ENCODE measurements around the gene ARMC3.
A peak's percentile ranks its signal among the peaks of the same experiment; 100 is the strongest.

ARMC3 gene

GRCh38 chr10:22954970-22955369 lies 27.1 kb downstream of the ARMC3 start:
- TF ChIP-seq CTCF (conservative IDR thresholded peaks at IDR 0.05; ENCODE audit: low read length) = no peak
- no peak for DNase-seq (ENCODE audit: low read depth)
- H3K4me3 ChIP-seq (ENCODE audit: low read length) = no peak overlapping the region

DNA sequence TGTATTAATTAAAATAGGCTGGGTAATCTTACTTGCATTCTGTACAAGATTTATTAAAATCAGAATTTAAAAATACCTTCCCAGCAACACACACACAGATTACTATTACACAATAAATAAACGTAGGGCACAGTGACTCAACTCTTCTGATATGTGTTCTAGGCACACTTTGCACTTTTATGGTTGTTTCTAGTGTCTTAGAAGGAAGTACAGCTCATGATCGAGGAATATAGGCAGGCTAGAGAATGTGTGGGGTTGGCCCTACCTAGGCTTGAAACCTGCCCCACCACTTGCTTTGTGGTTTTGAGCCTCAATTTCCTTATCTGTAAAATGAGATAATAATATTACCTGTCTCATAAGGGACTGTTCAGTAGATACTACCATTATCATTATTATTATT lies 30.5 kb downstream of the ARMC3 start:
- H3K4me3 ChIP-seq (ENCODE audit: low read length) = no peak overlapping the region
- DNase-seq (ENCODE audit: low read depth) = no peak
- no peak for TF ChIP-seq CTCF (conservative IDR thresholded peaks at IDR 0.05; ENCODE audit: low read length)

DNA sequence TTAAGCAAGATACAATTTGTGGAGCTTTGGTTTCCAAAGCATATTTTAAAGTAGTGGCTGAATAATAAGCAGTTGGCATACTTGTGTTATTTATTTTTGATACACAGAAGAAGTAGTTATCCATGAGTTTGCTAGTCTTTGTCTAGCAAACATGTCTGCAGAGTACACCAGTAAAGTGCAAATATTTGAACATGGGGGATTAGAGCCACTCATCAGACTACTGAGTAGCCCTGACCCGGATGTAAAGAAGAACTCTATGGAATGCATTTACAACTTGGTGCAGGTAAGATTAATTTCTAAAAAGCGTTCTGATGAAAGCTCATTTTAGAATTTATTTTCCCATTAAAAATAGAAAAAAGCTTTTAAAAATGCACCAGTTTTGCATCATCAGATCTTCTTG lies 31.4 kb downstream of the ARMC3 start:
- no peak for TF ChIP-seq CTCF (conservative IDR thresholded peaks at IDR 0.05; ENCODE audit: low read length)
- H3K4me3 ChIP-seq (ENCODE audit: low read length) = no peak overlapping the region
- DNase-seq (ENCODE audit: low read depth) = no peak

- no peak overlapping the region for H3K4me3 ChIP-seq (ENCODE audit: low read length)
- no peak for TF ChIP-seq CTCF (conservative IDR thresholded peaks at IDR 0.05; ENCODE audit: low read length)
- DNase-seq (ENCODE audit: low read depth) = no peak
These were observed 32.1 kb downstream of the ARMC3 start for GRCh38 chr10:22959950-22960349.

- H3K4me3 ChIP-seq (ENCODE audit: low read length) = no peak overlapping the region
- no peak for DNase-seq (ENCODE audit: low read depth)
- TF ChIP-seq CTCF (conservative IDR thresholded peaks at IDR 0.05; ENCODE audit: low read length) = no peak
These were observed 35.0 kb downstream of the ARMC3 start for GRCh38 chr10:22962817-22963216.

- no peak for DNase-seq (ENCODE audit: low read depth)
- no peak overlapping the region for H3K4me3 ChIP-seq (ENCODE audit: low read length)
- TF ChIP-seq CTCF (conservative IDR thresholded peaks at IDR 0.05; ENCODE audit: low read length) = no peak
These were observed 41.9 kb downstream of the ARMC3 start for GRCh38 chr10:22969704-22970103.

DNA sequence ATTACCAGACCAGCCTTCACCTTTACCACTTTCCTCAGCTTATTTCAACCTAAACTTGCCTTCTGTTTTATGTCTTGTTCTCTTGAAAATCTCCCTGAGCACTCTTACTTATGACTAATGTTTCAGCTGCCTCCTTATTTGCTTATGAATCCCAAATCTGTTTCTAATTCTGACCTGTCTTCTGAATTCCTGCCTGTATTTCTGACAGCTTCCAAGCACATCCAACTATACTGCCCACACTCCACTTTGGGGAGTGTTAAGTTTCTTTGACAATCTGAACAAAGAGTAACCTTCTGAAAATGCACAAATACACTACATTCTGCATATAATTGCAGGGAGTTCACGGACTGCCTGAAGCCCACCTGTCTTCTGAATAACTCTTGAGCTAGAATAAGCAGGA lies 48.7 kb downstream of the ARMC3 start:
- no peak for TF ChIP-seq CTCF (conservative IDR thresholded peaks at IDR 0.05; ENCODE audit: low read length)
- peak; percentile 20 for DNase-seq (ENCODE audit: low read depth)
- no peak overlapping the region for H3K4me3 ChIP-seq (ENCODE audit: low read length)

All from AG10803 (cell line).